Ovary (tissue), 3 donors: ENCODE results near the gene XXYLT1.

ENCODE experiments used
- CTCF ChIP-seq, 3 donors: fragments of 450-650 bp in 2 of 3; fragments of 200-600 bp in 1 of 3; IDR thresholded peaks; one replicate each; pipeline versions ENCODE4 v1.5.1 to v1.8.0; 2016 to 2022; ENCODE audit warnings: antibody characterized with exemption in 3 of 3, mild to moderate bottlenecking in 1 of 3
- POLR2A ChIP-seq: fragments of 450-650 bp; IDR thresholded peaks from one replicate; pipeline ENCODE4 v1.6.1; 2017; ENCODE audit warnings: antibody characterized with exemption, mild to moderate bottlenecking, moderate library complexity
- donor health status: DM: no; HTN: no; CAD: no.

- TF ChIP-seq CTCF (IDR thresholded peaks at IDR 0.05) (no peak), POLR2A (no peak)
Measured at GRCh38 chr3:195312714-195313113, 41.8 kb upstream of the XXYLT1 start.
